DMS79 (cell line): ENCODE data around the gene GNG2.
A peak's percentile ranks its signal among the peaks of the same experiment; 100 is the strongest.

Experiments used
- DNase-seq: peaks from one replicate; lab custom pipeline; 2025; lab: John Stamatoyannopoulos, UW

The GNG2 gene

DNA sequence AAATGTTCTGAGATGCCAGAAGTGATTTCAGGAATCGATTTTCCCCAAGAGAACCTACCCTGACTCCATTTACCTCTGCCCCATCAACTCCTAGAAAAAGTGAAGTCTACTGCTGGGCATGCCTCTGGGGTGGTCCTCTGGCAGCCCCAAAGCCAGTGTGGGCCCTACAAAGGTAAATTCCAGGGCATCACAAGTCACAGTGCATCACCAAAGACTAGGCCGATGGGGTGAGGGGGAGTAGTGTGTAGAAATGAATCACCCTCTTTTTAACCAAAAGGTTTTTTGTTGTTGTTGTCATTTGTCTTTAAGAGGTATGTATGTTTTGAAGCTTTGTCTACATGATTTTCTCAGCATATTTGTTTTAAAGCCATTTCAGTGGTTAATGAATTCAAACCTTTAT, 82.6 kb downstream of the GNG2 start:
- DNase-seq = no peak

DNA sequence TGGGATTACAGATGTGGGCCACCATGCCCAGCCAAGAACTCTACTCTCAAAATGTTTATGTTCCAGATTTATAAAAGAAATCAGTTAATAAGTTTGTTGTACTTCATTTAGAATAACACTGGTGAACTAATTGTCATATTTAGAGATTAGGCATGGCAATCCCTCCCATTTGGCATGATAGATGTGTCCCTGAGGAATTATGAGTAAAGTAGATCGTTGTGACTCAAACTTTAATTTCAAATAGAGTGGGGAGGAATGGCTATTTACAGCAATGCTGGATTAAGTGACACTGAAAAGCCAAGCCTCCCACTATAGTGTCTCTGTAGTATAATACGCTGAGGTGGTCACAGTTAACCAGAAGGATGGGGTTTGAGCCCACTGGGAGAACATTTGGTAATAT, 89.6 kb downstream of the GNG2 start:
- no peak for DNase-seq

DNA sequence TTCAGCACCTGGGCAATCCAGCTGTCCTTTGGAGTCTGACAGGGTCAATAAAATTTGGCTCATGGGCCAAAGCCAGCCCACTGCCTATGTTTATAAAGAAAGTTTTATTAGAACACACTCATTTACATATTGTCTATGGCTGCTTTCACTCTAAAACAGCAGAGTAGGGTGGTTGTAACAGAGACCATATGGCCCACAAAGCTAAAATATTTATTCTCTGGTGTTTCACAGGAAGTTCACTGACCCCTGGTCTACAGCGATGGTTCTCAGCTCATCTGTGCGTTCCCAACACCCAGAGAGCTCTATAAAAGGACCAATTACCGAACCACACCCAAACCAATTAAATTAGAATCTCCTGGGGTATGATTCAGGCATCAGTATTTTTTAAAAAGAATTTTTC, 91.2 kb downstream of the GNG2 start:
- DNase-seq = no peak

DNA sequence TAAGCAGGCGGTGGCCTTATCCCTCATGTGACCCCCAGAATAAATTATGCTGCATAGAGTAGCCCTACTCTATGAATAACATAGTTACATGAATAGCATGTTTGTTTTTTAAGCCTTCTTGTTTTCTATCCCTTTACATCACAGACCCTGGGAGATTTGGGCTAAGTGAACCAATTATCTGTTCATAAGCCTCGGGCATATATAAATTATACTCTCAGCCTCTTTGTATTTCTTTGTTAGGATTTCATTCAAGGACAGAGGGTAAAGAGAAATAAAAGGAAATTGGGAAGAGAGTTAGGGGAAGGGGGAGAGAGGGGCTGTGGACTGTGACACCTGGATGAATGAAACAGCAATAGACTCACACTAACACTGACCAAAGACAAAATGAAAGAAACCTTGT, 93.6 kb downstream of the GNG2 start:
- no peak for DNase-seq

DNA sequence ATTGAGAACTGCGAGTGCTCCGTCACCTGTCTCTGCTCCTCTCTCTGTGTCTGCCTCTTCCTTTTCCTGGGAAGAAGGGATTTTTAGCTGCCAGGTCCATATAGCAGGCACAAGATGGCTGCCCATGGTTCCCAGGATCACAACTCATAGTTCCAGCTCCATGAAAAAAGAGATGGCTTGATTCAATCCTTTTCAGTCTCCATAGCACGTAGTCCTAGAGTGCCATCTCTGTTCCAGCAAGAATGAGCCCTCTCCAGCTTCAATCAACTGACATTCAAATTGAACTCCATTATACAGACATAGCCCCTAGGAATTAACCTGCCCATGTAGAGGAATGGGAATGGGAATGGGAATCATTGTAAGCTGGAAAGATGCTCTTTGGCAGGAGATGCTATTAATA, 94.2 kb downstream of the GNG2 start:
- no peak for DNase-seq

DNA sequence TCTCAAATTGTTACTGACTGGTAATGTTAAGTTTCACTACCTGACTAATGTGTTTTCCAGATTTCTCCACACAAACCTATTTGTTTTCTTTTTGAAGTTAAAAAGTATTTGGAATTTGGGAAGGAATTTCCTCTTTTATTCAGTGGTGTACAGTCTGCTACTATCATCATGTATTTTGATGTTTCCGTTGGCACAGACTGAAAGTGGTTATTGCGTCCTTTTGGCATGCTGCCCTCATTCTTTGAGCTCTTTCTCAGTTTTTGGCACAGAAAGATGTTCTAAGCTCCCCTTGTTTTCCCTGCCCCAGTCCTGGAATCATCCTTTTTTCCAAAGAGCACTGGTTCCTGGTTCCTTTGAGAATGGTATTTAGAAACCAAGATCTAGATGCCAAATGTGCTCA, 97.5 kb downstream of the GNG2 start:
- no peak for DNase-seq

DNA sequence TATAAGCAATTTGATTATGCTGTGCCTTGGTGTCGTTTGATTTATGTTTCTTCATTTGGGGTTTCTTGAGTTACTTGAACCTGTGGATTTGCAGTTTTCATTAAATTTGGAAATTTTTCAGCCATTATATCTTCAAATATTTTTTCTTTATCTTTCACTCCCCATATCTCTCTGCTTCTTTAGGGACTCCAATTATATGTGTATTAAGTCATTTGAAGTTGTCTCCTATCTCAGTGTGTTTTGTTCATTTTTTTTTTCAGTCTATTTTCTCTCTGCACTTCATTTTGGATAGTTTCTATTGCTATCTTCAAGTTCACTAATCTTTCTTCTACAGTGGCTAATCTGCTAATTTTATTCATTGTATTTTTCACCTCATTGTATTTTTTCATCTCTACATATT, 99.5 kb downstream of the GNG2 start:
- DNase-seq = no peak

DNA sequence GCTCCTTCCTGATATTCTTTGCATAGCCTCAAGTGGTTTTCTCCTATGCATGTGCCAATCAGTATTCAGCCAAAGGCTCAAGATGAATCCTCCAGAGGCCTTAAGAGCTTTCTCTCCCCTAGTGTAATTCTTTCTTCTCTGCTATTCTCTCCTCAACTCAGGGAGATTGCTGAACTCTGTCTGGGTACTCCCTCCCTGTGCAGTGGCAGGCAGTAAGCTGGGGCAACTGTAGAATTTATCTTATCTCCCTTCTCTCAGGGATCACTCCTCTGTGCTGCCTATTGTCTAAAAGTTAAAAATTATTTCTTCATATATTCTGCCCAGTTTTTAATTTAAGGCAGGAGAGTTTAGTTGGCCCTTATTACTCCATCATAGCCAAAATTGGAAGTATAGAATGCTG, 100.5 kb downstream of the GNG2 start:
- no peak for DNase-seq

DNA sequence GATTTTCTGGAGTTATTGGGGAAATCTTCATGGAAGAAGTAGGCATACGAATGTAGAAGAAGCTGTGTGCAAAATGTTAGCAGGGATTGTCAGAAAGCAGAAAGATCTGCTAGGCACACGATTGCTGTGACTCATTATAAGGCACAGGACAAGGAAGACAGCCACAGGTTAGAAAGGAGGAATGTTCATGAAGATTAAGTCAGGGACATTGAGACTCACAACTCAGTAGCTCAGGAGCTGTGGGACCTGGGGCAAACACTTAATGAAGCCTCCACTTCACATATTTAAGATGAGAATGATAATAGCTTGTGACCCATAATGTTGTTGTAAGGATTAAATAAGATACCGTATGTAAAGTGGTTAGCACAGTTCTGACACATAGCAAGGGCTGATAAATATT, 102.3 kb downstream of the GNG2 start:
- no peak for DNase-seq

DNA sequence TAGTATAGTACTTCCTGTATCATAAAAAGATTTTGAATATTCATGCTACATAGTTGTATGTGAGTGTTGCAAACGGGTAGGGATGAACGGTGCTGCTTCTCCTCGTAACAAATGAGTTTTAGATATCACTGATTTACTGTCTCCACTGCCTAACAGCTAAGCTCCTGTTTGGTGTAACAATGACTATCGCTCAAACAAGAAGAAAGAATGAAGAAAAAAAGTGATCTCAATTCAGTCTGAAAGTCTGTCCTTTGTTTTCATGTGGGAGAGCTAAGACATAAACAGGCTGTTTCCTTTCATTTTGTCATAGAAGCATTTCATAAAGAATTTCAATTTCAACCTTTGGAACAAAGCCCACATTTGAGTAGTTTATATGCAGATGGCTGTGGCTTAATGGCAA, 102.9 kb downstream of the GNG2 start:
- DNase-seq = peak; percentile 8

DNA sequence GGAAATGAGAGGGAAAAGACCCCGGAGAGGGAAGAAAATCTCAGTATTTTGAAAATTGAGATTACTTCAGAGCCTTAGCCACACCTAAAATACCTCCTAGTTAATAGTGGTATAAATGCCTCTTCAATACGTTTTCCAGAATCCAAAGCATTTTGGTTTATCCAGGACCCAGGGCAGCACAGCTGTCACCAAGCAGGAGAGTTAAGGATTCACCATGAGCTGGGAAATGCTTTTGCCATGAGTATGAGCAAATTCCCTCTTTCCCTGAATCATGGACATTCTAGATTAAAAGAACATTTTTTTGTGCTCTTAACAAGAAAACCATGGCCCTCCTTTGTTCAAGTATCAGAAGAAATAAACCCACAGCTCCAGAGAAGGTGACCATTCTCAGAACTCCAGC, 107.1 kb downstream of the GNG2 start:
- DNase-seq = no peak

DNA sequence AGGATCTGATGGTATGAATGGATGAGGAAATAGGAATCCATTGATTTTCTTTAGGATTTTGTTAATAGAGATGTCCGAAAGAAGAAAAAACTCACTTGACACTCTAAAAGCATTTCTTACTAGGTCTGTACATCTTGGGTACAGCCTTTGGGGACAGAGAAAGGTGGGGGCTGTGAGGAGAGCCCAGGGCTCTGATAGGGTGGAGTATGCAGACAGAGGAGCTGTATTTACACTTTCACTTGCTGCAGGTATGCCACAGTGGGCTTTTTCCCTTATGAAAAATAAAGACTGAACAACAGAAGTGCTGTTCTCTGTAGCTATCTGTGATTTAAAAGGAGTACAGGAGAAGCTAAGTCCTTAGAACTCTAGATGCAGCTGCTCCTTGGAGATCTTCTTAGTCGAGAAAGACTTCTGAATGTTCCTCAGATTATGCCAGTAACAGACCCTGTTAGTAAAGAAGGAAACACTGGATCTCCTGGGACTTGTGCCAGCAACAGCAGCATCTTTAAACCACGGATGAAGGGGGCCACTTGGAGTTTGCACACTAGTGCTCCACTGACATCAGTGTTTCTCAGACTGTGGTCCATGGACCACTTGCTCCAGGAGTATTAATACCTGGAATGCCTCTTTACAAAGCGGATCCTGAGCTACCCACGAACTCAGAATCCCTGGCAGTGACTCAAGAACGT, 109.6 kb downstream of the GNG2 start:
- DNase-seq = no peak

DNA sequence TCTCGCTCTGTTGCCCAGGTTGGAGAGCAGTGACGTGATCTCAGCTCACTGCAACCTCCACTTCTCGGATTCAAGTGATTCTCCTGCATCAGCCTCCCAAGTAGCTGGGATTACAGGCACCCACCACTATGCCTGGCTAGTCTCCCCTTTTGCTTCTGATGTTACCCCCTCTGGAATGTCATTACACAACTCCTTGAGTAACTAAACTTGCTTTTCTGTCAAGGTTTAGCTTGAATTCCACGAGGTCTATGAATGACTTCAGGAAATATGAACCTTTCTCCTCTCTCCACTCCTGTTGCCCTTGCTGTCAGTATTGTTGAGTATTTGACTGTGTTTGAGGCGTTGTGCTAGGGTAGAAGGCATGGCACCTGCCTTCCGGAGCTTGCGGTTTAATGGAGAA, 112.2 kb downstream of the GNG2 start:
- no peak for DNase-seq

DNA sequence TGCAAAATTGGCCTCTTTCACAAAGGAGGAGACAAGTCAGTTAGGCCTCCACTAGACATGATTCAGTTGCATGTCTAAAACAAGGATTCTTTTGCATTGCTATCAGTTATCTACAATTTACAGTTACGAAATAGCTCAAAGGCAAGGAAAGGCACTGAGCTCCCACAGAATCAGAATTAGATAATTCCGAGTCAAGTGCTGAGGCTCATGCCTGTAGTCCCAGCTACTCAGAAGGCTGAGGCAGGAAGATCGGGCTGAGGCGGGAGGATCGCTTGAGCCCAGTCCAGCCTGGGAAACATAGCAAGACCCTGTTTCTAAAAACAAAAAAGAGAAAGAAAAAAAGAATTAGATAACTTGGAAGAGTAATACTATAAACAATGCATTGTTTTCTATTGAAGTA, 116.7 kb downstream of the GNG2 start:
- no peak for DNase-seq

DNA sequence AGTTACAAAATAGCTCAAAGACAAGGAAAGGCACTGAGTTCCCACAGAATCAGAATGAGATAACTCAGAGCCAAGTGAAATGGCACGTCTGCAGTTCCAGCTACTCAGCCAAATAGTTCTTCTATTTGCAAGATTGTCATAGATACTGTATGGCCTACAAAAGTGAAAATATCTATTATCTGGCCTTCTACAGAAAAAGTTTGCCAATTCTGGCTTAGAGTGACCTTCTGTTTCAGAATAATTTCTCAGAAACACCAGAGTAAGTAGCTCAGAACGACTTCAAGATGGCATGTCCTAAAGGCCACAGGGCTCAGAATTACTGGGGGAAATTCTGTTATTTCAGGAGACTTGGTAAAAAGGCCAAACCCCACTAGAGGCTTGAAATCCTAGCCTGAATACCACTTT, 118.3 kb downstream of the GNG2 start:
- DNase-seq = no peak

DNA sequence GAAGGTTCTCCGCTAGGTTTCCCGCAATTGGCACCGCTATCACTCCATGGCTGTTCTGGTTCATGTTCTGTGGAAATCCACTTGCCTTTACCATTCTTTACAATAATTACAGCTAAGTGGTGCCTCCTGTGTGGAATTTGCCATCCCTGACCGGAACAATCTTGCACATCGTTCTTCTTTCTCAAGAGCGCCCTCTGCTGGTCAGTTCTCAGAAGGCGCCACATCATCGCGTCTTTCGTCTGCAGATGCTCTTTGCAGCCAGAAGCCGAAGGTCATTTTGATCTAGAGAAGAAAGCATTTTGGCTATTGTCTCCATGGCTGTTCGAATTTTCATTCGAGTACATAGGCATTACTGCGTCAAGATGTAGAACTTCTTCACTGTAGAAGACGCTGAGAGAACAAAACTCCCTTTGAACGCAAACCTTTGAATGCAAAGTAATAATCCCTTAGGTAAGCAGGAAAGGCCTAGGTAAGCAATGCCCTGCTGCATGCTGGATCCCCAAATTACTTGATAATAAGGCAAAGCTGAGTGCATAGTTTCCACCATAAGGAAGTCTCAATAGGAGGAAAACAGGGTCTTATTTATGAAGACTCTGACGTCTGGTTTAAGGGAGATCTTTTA, 118.8 kb downstream of the GNG2 start:
- DNase-seq = peak; percentile 48

DNA sequence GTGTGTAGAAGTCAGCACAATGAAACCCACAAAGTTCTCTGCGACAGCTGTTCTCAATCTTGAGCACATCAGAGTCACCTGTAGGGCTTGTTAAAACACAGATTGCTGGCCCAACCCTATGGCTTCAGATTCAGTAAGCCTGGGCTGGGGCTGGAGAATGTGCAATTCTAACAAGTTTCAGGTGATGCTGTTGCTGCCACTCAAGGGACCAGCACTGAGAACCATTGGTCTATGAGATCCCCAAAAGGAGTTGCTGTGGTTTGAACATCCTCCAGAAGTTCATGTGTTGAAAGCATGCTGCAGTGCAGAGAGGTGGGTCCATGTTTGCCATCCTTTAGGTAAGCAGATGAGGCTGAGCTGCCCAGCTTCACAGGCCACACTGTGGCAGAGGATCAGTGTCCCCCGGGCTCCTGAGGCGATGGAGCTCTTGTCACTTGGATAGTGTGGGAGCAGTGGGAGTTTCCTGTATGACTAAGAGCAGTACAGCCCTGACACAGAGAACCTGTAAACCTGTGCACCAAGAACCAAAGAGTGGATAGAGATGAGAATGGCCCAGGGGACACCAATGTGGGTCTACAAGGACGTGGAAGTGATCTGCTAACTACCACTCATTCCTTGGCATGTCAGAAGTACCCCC, 120.9 kb downstream of the GNG2 start:
- DNase-seq = no peak

DNA sequence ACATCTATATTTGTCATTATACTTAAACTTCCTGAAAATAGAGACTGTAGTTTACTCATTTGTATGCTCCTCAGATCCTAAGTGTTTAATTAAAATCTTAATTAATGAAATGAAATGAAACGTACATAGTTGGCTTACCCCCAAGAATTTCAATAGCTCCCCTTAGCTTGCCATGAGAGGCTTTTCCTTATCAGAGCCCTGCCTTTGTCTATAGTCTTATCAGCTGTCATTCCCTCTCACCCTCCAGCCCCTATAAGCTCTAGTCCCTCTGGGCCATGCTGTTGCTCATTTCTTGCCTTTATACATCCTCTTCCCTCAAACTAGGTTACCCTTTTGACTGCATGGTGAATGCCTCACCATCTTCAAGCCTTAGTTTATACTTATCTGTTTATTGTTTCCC, 127.8 kb downstream of the GNG2 start:
- DNase-seq = peak; percentile 3

DNA sequence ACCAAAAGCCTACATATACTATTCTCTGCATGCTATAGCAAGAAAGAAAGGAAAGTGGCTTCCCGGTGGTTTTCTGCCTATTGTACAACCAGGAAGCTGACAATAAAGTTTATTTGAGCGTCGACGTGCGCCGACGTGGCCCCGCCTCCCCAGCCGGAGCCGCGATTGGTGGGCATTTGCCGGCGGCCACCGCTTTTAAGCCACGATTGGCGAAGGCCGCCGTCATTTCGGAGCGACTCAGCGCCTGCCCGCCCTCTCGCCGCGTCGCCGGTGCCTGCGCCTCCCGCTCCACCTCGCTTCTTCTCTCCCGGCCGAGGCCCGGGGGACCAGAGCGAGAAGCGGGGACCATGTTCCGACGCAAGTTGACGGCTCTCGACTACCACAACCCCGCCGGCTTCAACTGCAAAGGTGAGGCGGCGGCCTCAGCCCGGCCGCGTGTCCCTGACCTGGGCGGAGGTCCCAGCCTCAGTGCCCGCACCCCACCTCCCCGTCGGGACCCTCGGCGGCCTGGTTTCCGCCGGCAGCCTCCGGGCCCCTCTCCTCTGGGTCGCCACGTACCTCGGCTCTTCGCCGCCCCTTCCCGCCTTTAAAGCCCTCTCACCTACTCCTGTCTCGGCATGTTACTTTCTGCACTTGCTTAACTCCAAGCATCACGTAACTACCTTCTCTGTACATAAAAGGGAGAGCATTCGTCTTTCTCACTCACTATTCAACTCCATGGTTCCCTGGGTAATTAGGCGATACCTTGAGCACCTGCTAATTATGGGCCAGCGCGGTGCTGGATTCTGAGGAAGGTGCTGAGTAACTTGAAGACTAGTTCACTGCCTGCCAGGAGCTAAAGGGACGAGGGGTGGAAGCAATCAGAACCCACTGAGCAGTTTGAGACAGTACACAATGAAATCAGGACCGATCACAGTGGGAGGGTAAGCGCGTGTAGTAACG, 129.2 kb downstream of the GNG2 start, which contains the start of gene RTRAF:
Gene RTRAF (plus strand): TSS at position 254 of the 942 bp plus-strand sequence. CDS start 94 bp downstream, at position 348.
- peak; percentile 96 for DNase-seq

DNA sequence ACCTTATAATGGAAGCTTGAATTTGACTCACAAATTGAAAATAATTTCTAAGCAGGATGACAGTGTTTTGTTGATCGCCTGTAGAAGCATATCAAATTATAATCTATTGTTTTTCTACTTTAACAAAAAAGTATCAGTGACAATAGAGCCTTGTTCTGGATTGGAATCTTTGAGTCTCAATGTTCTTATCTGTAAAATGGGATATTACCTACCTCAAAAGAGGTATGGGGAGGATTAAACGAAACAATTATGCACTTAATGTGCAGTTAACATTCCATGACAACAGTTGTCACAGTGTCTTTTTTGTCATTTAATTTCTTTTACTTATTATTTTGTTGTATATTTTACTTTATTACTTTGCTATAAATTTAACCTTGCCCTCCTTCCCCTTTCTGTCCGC, 130.1 kb downstream of the GNG2 start:
- DNase-seq = no peak

DNA sequence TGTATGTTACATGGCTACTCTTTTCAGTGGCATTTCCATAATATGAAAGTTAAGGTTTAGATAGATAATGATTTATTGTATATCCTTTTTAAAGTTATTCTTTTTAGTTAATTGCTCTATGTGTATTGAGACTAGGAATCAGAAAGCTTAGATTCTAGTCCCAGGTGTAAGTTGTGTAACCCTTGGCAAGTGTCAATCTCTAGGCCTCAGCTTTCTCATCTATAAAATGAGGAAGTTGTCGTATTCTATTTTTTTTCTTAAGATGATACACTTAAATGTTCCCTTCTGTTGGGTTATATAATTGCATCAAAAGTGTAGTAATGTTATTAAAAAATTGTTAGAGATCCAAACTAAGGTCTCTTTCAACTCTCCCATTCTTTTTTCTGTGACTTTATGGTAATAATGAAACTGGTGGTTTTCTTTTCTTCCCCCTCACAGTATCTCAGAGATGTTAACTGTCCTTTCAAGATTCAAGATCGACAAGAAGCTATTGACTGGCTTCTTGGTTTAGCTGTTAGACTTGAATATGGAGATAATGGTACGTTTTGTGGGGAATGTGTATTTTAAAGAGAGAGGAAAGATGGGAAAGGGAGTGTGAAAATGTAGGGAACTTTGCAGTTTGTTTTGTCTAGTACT, 133.0 kb downstream of the GNG2 start:
- no peak for DNase-seq

DNA sequence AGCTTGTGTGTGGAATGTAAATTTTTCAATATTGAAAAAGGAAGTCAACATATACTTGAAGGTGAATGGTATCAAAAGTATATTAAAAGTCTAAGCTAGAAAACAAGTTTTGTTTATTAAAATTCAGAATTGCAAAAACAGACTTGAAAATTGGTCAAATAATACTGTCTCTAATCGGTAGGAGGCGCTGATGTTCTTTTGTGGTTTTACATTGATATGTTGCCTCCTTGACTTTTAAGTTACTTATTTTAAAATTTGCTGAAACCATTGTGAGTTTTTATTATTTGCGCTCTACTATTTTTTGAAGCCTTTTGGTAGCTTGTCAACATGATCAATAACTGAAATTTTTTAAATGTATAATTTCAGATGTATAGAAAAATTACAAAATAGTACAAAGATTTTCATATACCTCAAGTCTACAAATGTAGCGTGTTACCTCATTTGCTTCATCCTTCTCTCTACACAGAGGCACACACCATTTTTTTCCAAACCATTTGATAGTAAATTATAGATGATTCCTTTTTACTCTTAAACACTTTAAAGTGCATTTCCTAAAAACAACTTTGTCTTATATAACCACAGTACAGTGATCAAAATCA, 135.8 kb downstream of the GNG2 start:
- no peak for DNase-seq
